ENCODE measurements around the gene LILRB3.
A peak's percentile ranks its signal among the peaks of the same experiment; 100 is the strongest.
"Not testable (repeated sequence)": the region's sequence is repeated elsewhere in the genome, so short reads cannot be mapped to it uniquely, and the experiment has no call there.

The LILRB3 gene

DNA sequence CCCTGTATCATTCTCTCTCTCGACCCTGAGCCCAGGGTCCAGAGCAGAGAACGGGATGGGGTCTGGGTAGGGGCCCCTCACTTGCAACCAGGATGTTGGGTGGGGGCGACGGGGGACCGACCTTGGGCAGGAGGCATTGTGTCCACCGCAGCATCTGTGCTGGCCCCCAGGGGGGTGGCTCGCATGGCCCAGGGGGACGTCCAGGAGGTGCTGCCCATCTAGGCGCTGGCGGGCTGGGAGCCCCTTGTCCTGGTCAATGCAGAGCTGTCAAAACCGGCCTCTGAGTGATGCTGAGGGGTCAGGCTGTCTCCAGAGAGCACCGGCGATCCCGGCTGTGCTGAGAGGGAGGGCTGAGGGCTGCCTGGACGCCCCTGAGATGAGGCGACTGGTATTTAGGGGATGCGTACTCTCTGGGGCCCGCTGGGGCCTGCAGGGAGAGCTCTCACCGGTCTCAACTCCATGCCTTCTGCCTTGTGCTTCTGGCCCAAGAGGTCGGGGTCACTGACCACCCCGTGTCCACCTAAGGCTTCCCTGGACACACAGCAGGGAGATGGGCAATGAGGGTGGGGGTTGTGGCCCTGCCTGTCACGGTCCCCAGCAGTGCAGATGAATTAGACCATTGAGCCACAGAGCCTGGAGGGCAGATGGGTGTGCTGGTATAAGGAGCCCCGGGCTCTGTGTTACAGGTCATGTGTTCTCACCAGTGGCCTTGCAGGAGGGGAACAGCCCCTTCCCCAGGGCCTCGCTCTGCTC, 13.6 kb downstream of the LILRB3 start:
- peak; percentile 12 for DNase-seq

DNA sequence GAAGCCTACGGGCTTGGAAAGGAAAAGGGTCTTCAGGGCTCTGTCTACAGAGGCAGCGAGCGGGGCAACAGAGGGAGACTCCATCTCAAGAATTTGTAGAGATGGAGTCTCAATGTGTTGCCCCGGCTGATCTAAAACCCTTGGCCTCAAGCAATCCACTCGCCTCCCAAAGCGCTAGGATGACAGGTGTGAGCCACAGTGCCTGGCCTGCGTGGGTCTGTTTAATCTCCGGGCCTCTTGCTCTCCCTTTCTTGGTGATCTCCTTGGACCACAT, 14.1 kb downstream of the LILRB3 start:
- DNase-seq, result no peak

DNA sequence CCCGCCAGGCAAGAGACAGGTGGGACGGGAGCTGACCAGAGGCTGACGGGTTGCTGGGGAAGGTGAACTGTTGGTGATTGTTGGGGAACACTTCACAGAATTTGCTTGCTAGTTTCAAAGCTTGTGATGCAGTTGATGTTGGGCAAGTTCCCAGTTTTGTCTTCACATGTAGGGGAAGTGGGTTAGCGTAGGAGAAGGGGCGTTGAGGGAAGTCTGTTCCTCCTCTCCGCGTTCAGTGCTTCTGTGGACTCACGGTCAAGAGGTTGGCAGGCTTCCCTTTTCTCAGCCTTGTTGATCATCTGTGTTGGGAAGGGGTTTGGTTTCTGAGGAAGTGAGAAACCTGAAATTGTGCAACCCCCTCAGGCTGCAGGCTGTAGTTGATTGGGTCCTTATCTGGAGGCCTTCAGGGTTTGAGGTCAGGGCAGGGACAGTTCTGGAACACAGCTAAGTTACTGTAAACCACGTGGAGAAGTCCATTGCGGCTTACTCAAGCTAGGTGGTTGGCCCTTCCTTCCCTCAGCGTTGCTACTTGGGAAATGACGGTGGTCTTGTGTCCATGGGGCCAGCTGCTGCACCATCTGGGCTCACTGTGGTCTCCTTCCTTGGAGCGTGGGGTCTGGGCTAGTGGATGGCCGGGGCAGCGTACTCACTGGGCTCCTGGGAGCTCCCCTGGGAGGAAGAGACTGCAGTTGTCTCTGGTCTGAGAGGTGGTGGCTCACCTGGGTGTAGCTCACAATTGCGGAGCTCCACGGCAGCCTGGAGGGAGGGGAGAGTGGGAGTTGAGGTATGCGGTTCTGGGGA, 14.6 kb downstream of the LILRB3 start:
- DNase-seq, result peak; percentile 58

DNA sequence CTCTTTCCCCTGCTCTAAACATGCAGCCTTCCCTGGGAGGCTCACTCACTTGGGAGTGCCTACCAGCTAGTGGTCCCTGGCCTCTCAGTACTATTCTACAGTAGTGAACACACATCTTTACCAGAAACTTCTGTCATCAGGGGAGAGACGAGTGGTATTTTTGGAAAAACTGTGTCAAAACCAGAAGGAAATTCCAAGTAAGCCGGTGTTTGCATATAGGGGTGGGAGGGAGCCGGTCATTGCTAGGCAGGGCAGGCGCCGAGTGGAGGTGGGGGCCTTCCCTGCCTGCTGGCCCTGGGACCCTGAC, 15.2 kb downstream of the LILRB3 start:
- no peak for DNase-seq

DNA sequence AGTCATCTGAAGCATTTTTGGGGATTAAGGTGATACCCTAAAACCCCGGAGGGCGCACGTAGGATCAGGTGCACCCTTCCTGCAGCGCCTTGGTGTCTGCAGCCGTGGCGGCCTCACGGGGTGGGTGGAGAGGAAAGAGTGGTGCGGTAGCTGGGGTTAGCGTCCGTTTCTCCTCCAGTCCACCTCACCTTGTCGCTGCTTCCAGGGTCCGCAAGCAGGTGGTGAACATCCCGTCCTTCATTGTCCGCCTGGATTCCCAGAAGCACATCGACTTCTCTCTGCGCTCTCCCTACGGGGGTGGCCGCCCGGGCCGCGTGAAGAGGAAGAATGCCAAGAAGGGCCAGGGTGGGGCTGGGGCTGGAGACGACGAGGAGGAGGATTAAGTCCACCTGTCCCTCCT, 15.6 kb downstream of the LILRB3 start:
- DNase-seq, result not testable (repeated sequence)

DNA sequence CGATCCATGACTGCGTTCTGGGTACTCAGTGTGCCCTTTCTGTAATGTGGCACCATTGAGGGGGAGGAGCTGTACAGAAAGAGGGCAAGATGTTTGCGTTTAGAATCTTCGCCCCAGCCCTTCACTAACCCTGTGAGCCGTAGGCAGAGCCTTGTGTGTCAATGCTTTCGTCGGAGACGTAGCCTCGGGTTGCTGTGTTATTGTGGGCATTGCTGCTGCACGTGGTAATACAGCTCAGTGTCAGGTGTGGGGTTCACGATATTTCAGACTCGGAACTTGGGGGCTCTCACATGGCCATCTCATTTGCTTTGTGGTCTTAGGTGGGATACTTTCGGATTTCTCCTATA, 16.0 kb downstream of the LILRB3 start:
- no peak for DNase-seq

DNA sequence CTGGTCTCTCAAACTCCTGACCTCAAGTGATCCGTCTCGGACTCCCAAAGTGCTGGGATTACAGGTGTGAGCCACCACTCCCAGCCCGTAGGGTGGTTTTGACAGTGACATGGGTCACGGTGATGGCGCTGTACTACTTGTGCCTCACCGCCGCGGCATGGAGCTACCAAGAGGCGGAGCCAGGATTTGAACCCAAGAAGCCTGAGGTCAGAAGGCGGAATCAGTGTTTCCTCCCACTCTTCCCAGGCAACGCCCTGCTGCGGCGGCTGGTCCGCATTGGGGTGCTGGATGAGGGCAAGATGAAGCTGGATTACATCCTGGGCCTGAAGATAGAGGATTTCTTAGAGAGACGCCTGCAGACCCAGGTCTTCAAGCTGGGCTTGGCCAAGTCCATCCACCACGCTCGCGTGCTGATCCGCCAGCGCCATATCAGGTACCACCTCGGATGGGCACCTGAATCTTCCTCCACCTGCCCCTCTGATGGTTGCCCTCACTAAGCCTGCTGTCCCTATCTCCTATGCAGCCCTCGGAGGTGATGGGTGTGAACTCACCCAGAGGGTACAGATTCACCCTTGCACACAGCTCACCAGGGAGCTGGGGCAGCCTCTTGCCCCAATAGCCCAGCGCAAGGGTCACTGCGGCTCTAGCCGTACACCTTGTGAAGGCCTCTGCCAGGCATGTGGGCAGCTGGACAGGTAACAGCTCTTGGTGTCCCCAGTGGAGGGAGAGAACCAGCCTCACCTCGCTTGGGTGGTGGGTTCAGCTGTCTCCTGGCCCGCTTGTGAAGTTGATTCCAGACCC, 16.6 kb downstream of the LILRB3 start:
- no peak for DNase-seq

DNA sequence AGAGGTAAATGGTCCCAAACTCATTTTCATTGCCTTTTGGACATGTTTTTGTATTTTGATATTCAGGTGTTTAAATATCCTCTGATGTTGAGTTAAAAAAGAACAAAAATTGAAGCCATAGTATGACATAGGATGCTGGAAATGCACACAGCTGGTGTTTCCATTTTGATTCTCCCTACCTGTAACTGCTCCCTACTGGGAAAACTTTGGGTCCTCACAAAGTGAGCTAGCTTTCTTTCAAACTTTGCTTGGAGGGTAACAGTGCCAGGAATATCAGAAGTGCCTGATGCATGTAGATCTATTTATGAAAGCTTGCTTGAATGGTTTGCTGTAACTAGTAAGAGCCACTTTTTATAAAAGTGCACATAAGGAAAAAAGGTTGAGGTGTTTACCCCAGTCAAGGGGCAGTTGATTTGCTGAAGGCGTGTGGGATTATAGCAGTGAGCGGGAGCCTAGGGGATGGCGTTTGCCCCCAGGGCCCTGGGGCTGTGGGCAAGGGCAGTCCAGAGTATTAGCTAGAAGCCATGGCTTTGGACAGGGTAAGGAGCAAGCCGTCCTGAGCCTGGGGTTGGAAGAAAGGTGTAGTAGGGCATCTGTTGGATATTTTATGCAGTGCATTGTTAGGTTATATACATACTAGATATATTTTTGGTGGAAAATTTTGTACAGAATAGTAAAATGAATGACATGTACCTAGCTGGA, 17.9 kb downstream of the LILRB3 start:
- DNase-seq, result no peak

DNA sequence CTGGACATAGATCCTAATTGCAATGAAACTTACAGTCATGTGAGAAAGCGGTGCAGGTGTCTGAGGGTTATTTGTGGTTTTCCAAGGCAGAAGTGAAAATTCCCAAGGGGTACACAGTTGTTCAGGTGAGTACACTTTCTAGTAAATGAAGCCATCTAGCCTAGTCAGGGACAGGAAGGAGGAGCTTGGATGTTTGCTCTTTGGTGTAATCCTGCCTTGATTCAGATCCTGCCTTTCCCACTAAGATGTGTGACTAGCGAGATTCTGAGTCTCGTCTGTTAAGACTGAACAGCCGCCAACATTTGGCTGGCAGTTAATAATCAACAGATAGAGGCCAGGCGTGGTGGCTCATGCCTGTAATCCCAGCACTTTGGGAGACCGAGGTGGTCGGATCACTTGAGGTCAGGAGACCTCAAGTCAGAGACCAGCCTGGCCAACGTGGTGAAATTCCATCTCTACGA, 19.6 kb downstream of the LILRB3 start:
- no peak for DNase-seq

DNA sequence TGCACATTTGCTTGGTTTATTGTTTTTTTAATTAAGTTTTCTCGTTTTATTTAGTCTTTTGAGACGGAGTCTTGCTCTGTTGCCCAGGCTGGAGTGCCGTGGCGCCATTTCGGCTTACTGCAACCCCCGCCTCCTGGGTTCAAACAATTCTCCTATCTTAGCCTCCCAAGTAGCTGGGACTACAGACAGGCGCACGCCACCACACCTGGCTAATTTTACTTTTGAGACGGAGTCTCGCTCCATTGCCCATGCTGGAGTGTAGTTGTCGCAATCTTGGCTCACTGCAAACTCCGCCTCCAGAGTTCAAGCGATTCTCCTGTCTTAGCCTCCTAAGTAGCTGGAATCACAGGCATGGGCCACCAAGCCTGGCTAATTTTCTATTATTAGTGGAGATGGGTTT, 20.8 kb downstream of the LILRB3 start:
- DNase-seq, result no peak

DNA sequence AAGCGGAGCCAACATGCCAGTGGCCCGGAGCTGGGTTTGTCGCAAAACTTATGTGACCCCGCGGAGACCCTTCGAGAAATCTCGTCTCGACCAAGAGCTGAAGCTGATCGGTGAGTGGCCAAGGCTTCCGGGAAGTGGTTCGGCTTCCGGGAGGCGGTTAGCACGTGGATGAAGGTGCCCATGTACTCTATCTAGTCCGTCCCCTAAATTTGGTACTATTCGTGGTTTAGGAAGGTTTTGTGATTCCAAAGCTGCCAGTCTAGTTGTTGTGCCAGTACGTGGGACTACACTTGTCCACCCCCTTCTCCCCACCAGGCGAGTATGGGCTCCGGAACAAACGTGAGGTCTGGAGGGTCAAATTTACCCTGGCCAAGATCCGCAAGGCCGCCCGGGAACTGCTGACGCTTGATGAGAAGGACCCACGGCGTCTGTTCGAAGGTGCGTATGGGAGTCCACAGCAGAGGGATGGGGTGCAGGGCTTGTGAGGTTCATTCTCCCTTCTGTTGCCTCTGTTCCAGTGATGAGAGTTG, 21.6 kb downstream of the LILRB3 start:
- DNase-seq, result no peak

DNA sequence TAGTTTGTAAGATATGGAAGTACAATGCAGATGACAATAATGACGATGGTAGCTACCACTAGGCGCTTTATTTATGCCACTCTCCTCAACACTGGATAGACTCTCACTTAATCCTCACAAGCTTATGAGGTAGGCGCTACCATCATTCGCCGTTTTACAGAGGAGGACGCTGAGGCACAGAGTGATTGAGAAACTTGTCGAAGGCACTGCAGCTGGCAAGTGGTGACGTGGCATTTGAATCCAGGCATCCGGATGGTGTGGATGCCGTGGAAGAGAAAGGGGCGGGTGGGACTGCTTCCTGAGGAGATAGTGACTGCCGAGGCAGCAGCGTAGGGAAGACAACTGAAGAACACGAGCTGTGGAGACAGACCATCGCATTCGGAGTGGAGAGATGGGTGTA, 23.4 kb downstream of the LILRB3 start:
- DNase-seq, result no peak

DNA sequence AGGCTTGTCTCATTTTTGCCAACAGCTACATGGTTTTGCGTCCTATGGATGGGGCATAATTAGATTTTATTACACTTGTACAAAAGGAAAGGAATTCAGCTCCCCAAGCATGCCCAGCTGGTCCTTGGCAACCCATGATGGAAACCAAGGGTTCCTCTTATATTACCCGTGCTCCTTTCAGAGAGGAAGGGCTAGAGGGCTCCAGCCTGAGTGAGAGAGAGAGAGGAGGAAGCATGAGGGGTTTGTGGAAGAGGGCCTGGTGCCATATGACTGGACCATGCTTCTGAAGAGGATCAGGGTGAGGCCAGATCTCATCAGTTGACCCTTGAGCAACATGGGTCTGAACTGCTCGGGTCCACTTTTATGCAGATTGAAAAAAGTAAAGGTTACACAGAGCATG, 25.7 kb downstream of the LILRB3 start:
- no peak for DNase-seq

DNA sequence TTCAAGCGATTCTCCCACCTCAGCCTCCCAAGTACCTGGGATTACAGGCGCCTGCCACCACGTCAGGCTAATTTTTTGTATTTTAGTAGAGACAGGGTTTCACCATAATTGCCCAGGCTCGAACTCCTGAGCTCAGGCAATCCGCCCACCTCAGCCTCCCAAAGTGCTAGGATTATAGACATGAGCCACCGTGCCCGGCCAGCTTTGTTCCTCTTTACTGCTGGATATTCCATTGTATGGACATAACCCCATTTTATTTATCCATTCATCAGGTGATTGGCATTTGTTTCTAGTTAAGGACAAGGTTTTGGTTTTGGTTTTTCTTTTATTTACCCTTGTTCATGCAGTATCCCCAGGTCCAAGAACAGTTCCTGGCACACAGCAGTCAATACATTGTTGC, 26.3 kb downstream of the LILRB3 start:
- no peak for DNase-seq

DNA sequence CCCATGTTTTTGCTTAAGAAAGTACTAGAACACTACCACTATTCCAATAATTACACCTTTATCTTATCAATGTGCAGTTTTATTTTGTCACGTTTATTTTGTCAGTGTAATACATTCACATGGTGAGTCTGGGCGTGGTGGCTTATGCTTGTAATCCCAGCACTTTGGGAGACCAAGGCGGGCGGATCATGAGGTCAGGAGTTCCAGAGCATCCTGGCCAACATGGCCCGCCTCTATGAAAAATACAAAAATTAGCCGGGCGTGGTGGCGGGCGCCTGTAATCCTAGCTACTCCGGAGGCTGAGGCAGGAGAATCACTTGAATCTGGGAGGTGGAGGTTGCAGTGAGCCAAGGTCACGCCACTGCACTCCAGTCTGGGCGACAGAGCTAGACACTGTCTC, 28.3 kb downstream of the LILRB3 start:
- not testable (repeated sequence) for DNase-seq

DNA sequence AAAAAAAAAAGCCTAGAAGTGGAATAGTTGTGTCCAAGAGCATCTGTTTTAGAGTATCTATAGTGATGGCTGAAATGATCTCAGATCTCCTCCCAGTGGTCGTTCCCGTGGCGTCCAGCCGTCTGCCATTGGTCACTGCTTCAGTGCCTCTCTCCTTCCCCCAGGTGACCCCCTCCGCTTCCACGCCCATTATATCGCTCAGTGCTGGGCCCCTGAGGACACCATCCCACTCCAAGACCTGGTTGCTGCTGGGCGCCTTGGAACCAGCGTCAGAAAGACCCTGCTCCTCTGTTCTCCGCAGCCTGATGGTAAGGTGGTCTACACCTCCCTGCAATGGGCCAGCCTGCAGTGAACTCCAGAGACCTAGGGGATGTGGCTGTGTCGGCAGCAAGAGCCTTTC, 29.8 kb downstream of the LILRB3 start:
- DNase-seq, result no peak

DNA sequence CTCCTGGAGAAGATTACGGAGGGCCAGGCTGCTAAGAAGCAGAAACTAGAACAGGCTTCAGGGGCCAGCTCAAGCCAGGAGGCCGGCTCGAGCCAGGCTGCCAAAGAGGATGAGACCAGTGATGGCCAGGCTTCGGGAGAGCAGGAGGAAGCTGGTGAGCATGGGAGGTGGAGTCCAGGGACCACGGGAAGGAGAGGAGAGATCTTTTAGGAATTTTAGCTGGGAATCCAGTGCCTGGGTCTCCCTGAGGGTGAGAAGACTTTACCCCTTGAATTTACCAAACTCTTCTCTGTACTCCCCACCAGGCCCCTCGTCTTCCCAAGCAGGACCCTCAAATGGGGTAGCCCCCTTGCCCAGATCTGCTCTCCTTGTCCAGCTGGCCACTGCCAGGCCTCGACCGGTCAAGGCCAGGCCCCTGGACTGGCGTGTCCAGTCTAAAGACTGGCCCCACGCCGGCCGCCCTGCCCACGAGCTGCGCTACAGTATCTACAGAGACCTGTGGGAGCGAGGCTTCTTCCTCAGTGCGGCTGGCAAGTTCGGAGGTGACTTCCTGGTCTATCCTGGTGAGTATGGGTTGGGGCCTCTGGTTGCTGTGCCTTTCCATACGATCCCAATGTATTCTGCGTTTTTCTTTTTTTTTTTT, 30.9 kb downstream of the LILRB3 start:
- no peak for DNase-seq

DNA sequence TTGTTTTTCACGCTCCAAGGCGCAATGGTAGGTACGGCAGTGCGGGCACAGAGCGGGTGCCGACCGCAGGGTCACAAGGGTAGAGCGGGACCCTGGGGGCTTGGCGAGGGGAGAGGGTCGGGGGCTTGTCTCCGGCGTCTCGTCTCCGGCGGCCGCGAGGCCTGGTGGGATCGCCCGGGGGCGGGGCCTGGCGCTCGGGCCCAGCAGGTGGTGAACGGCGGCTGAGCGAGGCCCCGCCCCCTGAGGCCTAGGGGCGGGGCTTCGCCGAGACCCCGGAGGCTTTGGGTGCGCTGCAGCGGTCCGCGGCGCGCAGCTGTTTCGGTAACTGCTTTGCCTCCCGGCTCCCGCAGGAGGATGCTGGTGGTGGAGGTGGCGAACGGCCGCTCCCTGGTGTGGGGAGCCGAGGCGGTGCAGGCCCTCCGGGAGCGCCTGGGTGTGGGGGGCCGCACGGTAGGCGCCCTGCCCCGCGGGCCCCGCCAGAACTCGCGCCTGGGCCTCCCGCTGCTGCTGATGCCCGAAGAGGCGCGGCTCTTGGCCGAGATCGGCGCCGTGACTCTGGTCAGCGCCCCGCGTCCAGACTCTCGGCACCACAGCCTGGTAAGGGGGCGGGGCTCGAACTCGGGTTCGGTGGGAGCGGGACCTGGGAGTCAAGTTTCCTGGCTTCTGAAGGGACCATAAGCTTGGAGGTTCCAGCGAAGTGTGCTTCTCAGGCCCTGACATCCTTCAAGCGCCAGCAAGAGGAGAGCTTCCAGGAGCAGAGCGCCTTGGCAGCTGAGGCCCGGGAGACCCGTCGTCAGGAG, 31.6 kb downstream of the LILRB3 start, which contains the start of gene TSEN34:
TSS of gene TSEN34 (plus strand) at position 298 of the 800 bp plus-strand sequence. CDS start at position 355, 57 bp downstream.
- peak; percentile 91 for DNase-seq

DNA sequence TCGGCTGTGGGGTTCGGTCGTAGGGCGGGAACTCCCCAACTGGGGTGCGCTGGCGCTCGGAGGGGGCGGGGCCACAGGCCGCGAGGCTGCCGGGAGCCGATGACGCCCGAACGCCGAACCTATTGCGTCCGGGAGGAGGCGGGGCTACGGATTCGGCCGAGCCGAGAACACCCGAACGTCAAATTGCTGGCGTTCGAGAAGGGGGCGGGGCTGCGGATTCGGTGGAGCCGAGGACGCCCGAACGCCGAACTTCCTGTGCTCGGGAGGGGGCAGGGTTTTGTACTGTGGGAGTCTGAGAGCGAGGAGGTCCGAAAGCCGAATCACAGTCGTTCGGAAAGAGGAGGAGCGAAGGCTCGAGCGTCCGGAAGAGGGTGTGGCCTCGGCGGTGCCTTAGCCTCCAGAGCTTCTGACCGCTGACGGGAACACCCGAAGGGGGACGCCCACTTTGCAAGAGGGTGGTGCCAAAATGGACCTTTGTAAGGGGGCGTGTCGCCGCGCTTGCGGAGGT, 32.2 kb downstream of the LILRB3 start:
- DNase-seq, result peak; percentile 100

DNA sequence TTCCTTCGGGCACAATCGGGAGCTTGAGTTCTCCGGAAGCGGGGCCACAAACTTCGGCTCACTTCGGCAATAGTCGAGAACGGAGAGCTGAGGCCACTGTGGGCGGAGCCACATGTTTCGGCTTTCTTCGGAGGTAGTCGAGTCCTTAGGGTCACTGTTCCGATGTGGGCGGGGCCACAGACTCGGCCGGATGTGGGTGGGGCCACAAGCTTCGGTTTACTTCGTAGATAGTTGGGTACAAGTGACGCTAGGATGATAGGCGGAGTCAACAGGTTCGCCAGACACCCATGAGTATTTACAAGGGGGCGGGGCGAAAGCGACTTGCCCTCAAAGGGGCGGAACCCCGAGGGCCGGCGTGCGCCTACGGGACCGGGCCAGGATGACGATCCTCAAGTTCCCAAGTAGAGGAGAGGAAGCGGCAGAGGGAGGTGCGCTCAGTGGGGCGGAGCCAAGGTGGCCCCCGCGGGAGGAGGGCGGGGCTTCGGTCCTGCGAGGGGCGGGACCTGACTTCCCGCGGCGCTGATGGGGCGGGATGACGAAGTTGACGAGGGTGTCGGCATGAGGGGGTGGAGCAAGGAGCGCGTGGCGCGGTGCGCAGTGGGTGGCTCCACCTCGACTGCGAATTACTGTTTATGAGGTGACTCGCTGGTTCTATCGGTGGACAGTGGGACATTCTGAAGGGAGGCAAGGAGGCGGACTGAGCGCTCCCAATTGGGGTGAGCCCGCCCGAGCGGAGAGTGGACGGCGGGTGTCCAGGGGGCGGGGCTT, 32.9 kb downstream of the LILRB3 start:
- peak; percentile 100 for DNase-seq
